ENCODE data around the gene CFAP58. TPM values are rescaled to one million over a fixed set of nuclear protein-coding genes. Genes with fewer than 3 reads are reported as not detected.

The CFAP58 gene
- polyA plus RNA-seq, 3 donors: 0.16 TPM; not detected in 2

DNA sequence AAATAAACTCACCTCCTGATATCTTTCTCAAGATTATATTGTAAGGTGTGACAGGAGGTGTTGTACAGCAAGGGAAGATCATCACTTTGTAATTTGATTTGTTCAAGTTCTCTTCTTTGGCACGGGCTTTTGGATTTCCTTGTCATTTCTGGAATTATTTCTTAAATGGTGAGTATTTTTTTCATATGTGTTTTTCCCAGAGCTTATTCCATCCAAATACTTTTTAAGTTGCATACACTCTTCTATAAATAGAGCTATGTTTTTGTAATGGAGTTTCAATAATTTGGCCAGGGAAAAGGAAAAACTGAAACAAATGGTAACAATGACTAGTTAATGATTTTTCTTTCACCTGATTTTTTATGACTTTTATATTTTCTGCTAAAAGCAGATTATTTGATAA lies 92.5 kb downstream of the CFAP58 start:
- Histone ChIP-seq H3K9ac (ENCODE audit: insufficient read depth, low read length, poor library complexity, severe bottlenecking) (no peak overlapping the region), H3K4me2 (replicated peaks; ENCODE audit: extremely low read depth, low read length, poor library complexity, severe bottlenecking) (no peak overlapping the region), H3K27me3 (ENCODE audit: control insufficient read depth in 2 of 2, insufficient read depth in 2 of 2, low read length in 2 of 2) (no peaks in the 10 kb centered on the region), H3K36me3 (replicated peaks in 1 of 2; ENCODE audit: control insufficient read depth in 1 of 2, insufficient read depth in 2 of 2, low read length in 2 of 2) (no peaks in the 10 kb centered on the region), H3K27ac (ENCODE audit: low read depth in 1 of 2, low read length in 2 of 2) (no peak overlapping the region), H3K4me1 (ENCODE audit: control insufficient read depth in 1 of 2, insufficient read depth in 2 of 2, low read length in 2 of 2) (peaks cover 0 to 7% of the 10 kb centered on the region in 2 donors), H2AFZ (ENCODE audit: insufficient read depth, low read depth, low read length, poor library complexity, severe bottlenecking) (no peak overlapping the region), H3K4me3 (replicated peaks in 1 of 3; ENCODE audit: low read depth in 2 of 3, low read length in 3 of 3) (no peak overlapping the region), H3K79me2 (ENCODE audit: insufficient read depth, low read length) (no peaks in the 10 kb centered on the region), H3K9me3 (replicated peaks in 1 of 2; ENCODE audit: control insufficient read depth in 1 of 2, insufficient read depth in 1 of 2, low read length in 2 of 2) (no peaks in the 10 kb centered on the region), H4K20me1 (ENCODE audit: insufficient read depth, low read length) (no peaks in the 10 kb centered on the region)
- no peak overlapping the region for H3K27ac Mint-ChIP-seq
- H3K4me1 Mint-ChIP-seq: peaks cover 8% of the 10 kb centered on the region
- H3K27me3 Mint-ChIP-seq (ENCODE audit: low read depth in 3 of 3): peaks cover 0 to 1% (median 0%) of the 10 kb centered on the region in 3 donors
- no peaks in the 10 kb centered on the region for H3K9me3 Mint-ChIP-seq
- TF ChIP-seq, protein P1, sequence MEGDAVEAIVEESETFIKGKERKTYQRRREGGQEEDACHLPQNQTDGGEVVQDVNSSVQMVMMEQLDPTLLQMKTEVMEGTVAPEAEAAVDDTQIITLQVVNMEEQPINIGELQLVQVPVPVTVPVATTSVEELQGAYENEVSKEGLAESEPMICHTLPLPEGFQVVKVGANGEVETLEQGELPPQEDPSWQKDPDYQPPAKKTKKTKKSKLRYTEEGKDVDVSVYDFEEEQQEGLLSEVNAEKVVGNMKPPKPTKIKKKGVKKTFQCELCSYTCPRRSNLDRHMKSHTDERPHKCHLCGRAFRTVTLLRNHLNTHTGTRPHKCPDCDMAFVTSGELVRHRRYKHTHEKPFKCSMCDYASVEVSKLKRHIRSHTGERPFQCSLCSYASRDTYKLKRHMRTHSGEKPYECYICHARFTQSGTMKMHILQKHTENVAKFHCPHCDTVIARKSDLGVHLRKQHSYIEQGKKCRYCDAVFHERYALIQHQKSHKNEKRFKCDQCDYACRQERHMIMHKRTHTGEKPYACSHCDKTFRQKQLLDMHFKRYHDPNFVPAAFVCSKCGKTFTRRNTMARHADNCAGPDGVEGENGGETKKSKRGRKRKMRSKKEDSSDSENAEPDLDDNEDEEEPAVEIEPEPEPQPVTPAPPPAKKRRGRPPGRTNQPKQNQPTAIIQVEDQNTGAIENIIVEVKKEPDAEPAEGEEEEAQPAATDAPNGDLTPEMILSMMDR (IDR thresholded peaks at IDR 0.05): no peak
- H3K36me3 Mint-ChIP-seq: no peaks in the 10 kb centered on the region
- no peak overlapping the region for H3K4me3 Mint-ChIP-seq
- WGBS (ENCODE audit: insufficient coverage): no CpG with 5 or more reads among the region's 1 CpG
- DNase-seq: no peak
- intact Hi-C loops (cut with micrococcal nuclease): no loop called here

DNA sequence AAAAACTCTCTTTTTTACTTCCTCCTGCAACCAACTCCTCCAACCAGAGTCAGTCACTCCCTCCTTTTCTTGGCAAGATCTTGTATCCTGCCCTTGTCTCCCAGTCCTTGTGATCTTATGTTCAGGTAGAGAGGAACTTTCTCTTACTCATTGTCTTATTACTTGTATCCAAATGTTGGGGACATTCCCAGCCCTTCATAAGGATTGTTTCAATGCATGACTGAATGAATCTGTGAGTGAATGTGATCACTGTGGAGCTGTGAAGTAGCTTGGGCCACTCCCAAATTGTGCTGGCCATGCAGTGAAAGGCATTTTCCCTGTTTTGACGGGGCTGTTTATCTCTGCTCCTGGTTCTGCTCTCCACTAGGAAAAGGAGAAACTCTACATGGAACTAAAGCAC lies 93.7 kb downstream of the CFAP58 start:
- Mint-ChIP-seq H3K4me1 (no peaks in the 10 kb centered on the region), H3K27ac (no peak overlapping the region), H3K4me3 (no peak overlapping the region), H3K36me3 (no peaks in the 10 kb centered on the region), H3K9me3 (no peaks in the 10 kb centered on the region), H3K27me3 (ENCODE audit: low read depth in 3 of 3) (peaks cover 0 to 1% (median 0%) of the 10 kb centered on the region in 3 donors)
- Histone ChIP-seq H3K27me3 (ENCODE audit: control insufficient read depth in 2 of 2, insufficient read depth in 2 of 2, low read length in 2 of 2) (no peaks in the 10 kb centered on the region), H3K36me3 (replicated peaks in 1 of 2; ENCODE audit: control insufficient read depth in 1 of 2, insufficient read depth in 2 of 2, low read length in 2 of 2) (no peaks in the 10 kb centered on the region), H2AFZ (ENCODE audit: insufficient read depth, low read depth, low read length, poor library complexity, severe bottlenecking) (no peak overlapping the region), H3K79me2 (ENCODE audit: insufficient read depth, low read length) (no peaks in the 10 kb centered on the region), H3K9me3 (replicated peaks in 1 of 2; ENCODE audit: control insufficient read depth in 1 of 2, insufficient read depth in 1 of 2, low read length in 2 of 2) (no peaks in the 10 kb centered on the region), H3K4me1 (ENCODE audit: control insufficient read depth in 1 of 2, insufficient read depth in 2 of 2, low read length in 2 of 2) (no peaks in the 10 kb centered on the region), H3K9ac (ENCODE audit: insufficient read depth, low read length, poor library complexity, severe bottlenecking) (no peak overlapping the region), H3K4me2 (replicated peaks; ENCODE audit: extremely low read depth, low read length, poor library complexity, severe bottlenecking) (no peak overlapping the region), H3K27ac (ENCODE audit: low read depth in 1 of 2, low read length in 2 of 2) (no peak overlapping the region), H3K4me3 (replicated peaks in 1 of 3; ENCODE audit: low read depth in 2 of 3, low read length in 3 of 3) (no peak overlapping the region), H4K20me1 (ENCODE audit: insufficient read depth, low read length) (no peaks in the 10 kb centered on the region)
- TF ChIP-seq, protein P1 (IDR thresholded peaks at IDR 0.05): no peak
- no peak for DNase-seq
- WGBS (ENCODE audit: insufficient coverage): 92% methylated on average over 1 of the region's 1 CpG
- intact Hi-C loops (cut with micrococcal nuclease): no loop called here
